C1 segment of cervical spinal cord (tissue), 14 donors: ENCODE data around the gene CEP41.
"Not testable (repeated sequence)": the region's sequence is repeated elsewhere in the genome, so short reads cannot be mapped to it uniquely, and the experiment has no call there.

Source experiments
- DNase-seq, 14 donors: peaks; one replicate each; lab custom pipeline; 2025; lab: John Stamatoyannopoulos, UW

The CEP41 gene

DNA sequence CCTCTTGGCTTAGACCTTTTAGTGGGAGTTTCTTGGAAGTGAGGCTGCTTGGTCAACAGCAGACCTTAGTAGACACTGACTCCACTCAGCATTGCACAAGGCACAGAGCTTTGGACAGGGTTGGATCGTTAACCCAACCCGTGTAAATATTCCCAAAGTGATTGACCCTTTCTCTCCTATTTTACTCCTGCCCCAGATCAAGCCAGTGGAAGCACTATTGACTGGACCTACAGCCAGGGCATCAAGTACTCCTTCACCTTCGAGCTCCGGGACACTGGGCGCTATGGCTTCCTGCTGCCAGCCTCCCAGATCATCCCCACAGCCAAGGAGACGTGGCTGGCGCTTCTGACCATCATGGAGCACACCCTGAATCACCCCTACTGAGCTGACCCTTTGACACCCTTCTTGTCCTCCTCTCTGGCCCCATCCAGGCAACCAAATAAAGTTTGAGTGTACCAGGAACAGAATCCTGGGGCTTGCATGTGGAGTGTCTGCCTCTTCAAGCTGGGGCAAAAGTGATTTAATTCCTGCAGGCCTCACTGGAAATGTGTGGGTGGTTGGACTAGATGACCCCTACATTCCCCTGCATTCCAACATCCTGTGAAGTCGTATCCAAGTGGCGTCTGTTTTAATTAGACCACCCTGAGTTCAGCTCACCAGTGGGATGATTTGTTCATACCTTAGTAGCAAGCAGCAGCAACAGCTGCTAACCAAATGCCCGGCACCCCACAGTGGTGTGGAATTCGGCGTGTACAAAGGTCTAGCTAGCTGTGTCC is 53.0 kb downstream of the CEP41 start:
- DNase-seq: no peak

GRCh38 chr7:130387306-130387627 is 53.5 kb downstream of the CEP41 start:
- no peak for DNase-seq

DNA sequence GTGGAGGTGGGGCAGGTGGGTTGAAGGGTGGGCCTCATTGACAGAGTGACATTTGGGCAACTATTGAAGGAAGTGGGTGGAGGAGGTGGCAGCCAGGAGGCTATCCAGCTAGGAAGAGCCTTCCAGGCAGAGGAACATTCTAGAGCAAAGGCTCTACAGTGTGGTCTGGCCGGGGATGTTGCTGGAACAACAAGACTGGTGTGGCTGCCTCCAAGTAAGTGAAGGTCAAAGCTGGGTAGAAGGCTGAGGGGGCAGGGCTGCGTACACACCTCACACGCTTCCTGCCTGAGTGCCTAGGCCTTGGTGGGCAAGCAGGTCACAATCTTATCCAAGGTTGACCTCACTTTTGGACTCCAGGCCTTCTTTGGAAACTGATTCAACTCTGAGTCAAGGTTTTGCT is 53.9 kb downstream of the CEP41 start:
- DNase-seq: no peak

DNA sequence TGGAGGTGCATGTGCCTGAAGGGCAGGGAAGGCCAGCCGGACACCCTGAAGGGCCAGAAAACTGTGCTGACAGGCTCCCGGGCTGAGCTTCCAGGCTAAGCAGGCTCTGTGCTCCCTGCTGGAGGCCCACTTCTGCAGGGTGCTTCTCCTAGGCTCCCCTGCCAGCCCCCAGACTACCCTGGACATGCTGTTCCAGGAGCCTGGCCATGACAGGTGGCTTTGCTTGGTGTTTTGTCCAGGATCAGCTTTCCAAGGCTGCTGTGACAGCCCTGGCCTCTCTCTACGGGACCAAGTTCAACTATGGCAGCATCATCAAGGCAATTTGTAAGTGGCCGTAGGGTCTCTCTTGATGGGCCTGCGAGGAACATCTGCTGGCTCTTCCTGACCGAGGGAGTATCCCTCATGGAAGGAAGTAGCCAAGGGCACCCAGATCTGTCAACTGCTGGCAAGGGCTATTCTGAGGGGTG is 55.2 kb downstream of the CEP41 start:
- no peak for DNase-seq

- DNase-seq: no peak
These were observed 55.8 kb downstream of the CEP41 start for GRCh38 chr7:130384841-130385599.

GRCh38 chr7:130384371-130384801 is 56.4 kb downstream of the CEP41 start:
- DNase-seq: no peak

- no peak for DNase-seq
These were observed 57.4 kb downstream of the CEP41 start for GRCh38 chr7:130383187-130383980.

GRCh38 chr7:130381468-130382312 is 59.1 kb downstream of the CEP41 start:
- DNase-seq: no peak

DNA sequence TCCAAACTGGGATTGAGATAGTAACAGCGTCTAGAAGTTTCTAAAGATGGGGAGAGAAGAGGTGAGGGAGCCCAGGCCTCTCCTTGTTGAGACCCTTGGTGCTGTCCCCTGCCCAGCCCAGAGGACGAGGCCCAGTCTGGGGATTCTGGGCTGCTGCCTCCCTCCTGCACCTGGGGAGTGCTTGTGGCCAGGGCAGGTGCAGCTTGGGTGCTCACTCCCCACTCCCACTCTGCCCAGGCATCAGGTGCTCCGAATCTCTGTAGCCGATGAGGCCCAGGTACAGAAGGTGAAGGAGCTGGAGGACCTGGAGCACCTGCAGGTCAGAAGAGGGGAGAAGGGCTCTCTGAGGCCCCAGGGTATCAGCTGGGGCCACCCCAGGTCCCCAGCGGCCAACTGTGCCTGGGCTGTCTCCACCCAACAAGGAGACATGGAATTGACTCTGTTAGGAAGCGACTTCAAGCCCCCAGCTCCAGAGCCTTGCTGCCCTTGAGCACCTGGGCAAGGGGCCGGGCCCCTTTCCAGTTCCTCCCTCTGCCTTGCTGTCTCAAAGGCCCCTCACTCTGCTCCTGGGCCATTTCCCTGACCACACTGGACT is 59.9 kb downstream of the CEP41 start:
- no peak for DNase-seq

DNA sequence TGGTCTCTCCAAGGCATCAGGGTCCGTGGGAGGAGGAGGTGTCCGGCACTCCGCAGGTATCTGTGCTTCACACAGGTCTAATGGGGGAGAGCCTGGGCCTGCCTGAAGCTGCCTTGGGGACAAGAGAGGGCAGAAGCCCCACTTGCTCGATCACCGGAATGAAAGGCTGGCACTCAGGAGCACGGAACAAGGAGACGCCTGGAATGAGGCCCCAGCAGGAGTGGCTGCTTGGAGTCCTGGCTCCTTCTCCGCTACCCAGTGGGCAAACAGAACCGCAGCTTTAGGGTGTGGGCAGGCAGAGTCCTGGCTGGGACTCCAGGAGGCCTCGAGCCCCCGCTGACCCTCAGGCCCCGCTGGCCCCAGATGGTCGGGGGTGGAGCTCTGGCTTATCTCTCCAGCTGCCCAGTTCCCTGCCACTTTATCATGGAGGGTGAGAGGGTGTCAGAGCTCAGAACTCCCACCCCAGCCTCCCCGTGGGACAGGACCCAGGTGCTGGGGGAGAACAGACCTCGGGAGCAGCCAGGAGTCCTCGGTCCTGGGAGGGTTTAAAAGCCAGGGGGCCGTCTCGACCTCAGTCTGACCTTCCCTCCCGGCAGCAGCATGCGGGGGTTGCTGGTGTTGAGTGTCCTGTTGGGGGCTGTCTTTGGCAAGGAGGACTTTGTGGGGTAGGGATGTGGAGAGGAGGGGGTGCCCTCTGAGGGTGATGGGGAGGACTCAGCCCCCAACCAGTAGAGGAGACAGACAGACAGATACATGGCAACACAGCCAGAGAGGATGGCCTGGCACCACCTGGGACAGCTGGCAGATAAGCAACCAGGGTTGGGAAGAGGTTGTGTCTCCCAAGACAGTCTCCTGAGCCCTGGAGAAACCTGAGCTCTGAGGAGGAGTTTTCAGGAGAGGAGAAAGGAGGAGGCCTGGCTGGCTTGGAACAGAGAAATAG is 60.6 kb downstream of the CEP41 start, which contains the start of gene CPA1:
Gene CPA1 (plus strand): TSS at position 574 of the 940 bp plus-strand sequence. CDS start 27 bp downstream, at position 601.
- no peak for DNase-seq

- no peak for DNase-seq
These were observed 61.3 kb downstream of the CEP41 start for GRCh38 chr7:130379532-130379920.

DNA sequence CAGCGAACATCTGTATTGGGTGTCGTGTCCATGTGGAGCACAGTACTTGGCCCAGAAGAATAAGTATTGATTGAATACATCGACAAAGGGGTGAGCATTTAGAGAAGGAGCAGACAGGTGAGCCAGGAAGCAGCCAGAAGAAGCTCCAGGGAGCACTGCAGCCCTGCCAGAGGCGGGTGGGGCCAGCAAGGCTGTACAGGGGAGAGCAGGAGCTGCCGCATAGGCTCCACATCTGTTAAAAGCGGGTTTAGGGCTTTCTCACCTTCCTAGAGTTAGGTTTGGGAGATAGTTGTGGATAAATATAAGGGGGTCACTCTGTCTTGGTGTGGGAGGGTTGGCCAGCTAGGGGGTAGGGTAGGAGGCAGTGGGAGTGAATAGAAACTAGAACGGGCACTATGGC is 61.8 kb downstream of the CEP41 start:
- no peak for DNase-seq

- DNase-seq: no peak
These were observed 63.6 kb downstream of the CEP41 start for GRCh38 chr7:130377178-130377577.

GRCh38 chr7:130376461-130376860 is 64.4 kb downstream of the CEP41 start:
- not testable (repeated sequence) for DNase-seq

DNA sequence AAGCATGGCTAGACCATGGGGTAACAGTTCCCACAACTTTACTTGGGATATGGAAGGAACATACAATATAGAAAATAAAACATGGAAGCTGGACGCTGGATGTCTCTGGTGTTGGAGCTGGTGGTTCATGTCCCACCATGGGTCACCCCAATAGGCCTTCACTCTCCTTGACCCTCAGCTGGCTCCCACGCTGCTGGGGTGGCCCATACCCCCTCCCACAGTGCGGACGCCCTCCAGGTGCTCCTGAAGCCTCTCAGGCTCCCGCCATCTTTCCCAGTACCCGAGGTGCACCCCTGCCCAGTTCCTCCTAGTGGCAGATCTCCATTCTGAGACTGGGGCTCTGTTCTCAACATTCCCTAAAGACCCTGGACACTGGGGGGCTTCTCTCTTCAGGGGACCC is 66.3 kb downstream of the CEP41 start:
- no peak for DNase-seq

DNA sequence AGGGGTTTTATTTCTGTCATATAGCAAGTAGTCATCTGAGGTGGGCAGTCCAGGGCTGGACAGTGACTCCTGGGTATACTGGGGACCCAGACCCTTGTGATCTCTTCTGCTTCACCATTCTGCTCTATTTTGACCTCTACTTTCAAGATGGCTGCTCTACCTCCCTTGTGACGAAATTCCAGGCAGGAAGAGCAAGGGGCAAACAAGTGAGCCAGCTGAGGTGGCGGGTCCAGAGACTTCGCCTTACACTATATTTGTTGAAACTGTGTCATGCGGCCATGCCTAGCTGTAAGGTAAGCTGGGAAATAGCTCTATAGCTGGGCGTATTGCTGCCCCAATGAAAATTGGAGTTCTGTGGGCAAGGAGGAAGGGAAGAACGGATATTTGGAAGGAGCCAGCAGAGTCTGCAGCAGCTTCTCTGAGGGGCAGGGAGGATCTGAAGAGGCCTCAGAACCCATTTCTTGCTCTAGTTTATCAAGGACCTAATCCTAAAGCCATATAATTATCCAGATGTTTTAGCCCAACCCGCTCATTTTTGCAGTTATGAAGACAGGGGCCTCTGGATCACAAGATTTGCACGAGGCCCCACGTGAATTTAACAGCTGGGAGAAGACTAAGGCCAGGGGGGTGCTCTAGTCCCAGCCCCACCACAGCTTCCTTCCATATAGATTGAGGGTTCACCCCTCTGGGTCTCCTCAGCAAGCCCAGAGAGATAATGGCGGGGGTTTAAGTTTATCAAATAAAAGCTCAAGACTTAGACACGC is 68.2 kb downstream of the CEP41 start:
- DNase-seq: no peak

DNA sequence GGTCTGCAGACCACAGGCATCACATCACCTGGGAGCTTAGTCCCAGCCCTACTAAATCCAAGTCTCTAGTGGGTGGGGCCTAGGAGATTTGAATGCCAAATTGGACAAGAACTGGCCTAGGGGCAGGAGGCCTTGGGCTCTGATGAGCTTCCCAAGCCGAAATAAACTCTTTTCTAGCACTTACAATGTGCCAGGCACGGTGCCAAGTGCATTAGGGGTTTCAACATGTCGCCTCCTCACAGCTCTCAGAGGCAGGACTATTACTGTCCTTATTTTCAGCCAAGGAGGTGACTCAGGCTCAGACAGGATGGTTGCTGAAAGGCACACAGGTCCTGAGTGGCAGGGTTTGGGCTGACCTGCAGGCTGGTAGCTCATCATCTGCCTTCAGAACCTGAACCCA is 69.8 kb downstream of the CEP41 start:
- DNase-seq: no peak

DNA sequence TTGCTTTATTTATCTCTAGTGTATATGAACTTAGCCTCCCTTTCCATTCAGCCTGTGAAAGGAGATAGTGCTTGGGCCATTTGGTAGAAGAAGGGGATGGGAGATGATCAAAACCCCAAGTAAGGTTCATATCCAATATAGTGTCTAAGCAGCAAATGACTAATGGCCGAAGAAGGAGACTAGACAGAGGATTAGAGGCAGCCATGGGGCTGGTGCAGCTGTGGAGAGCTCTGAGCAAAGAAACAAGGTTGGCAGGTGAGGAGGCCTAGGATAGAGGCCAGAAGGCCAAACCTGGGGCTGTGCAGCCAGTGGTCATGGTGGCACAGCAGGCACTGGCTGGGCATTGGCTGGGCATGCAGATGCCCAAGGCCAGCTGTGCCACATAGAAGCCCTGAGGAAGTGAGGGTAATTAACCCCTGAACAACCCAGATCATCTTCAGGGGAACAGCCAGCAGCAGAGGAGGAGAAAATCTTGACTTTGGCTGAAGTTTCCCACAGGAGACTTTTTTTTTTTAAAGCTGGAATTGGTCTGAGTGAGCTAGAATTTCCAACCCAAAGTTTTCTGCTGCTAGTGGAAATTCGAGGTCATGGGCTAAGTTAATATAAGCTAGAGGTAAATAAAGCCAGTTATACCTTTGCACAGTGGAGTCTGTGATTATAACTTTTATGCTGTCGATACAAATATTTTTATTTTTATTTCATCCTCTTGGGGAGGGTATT is 70.8 kb downstream of the CEP41 start:
- no peak for DNase-seq
